Memory B cell (primary cell): ENCODE data around the gene BAZ2A.

Source experiments
- ATAC-seq: fragments of 150-1000 bp; cut with Tn5 transposase; 2 replicates; pipeline ENCODE4 v1.10.0; 2021; ENCODE audit warnings: low read depth, mild to moderate bottlenecking, moderate library complexity
- DNase-seq, 2 donors: peaks; one replicate each; pipeline ENCODE4 v3.0.0; 2022; ENCODE audit warnings: low spot score in 2 of 2
- H3K27ac Mint-ChIP-seq: one replicate; pipeline ENCODE4 v1.8.0; 2022; ENCODE audit warnings: mild to moderate bottlenecking, moderate library complexity, mixed read lengths
- H3K27me3 Mint-ChIP-seq: one replicate; pipeline ENCODE4 v1.8.0; 2022; ENCODE audit warnings: mixed read lengths
- H3K36me3 Mint-ChIP-seq: one replicate; pipeline ENCODE4 v1.8.0; 2022; ENCODE audit warnings: mild to moderate bottlenecking, mixed read lengths
- H3K4me1 Mint-ChIP-seq: one replicate; pipeline ENCODE4 v1.8.0; 2022; ENCODE audit warnings: mixed read lengths
- H3K4me3 Mint-ChIP-seq: one replicate; pipeline ENCODE4 v1.8.0; 2022; ENCODE audit warnings: mild to moderate bottlenecking, moderate library complexity, mixed read lengths
- H3K9me3 Mint-ChIP-seq: one replicate; pipeline ENCODE4 v1.8.0; 2022; ENCODE audit warnings: mixed read lengths

The BAZ2A gene

DNA sequence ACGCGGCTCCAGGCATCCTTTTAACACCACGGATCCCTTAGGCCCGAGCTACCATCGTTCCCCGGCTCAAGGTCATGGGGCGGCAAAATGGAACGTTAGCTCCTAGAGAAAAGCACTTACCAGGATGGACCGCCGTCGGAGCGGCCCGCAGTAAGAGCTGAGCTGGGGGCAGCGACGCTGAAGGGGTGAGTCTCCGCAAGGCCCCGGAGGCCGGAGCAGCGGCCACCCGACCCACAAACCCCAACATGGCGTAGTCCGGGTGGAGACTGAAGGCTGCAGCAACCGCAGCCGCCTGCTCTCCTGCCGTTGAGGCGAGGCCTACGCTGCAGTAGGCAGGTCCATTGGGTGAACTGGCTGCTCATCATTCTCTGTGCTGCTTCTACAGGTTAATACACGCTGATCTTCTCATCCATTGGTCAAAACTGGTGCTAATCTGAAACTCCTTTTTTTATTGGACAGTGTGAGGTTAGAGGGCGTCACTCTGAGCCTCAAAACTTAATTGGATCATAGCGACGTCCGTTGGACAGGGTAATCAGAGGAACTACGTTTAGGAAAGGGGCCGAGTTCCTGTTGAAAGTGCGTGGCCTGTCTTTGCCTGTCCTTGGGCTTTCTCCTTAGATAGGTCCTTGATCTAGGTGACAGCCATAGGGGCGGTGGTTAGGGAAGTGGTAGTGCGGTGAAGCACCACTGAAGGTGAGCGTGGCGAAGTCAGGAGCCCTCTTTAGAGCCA lies 15.8 kb upstream of the BAZ2A start, which contains the start of gene ATP5F1B:
Gene ATP5F1B, minus strand, starts transcription at position 268 of the 730 bp plus-strand sequence. Its CDS starts 21 bp downstream, at position 247.
- H3K4me1 Mint-ChIP-seq, result peaks cover 15% of the 10 kb centered on the region
- peak; percentile 70 to 85 for DNase-seq
- H3K4me3 Mint-ChIP-seq, result peak within 1 kb of the TSS; percentile 93
- peak; percentile 94 for ATAC-seq
- peaks cover 15% of the 10 kb centered on the region for H3K36me3 Mint-ChIP-seq
- H3K27me3 Mint-ChIP-seq, result no peaks in the 10 kb centered on the region
- H3K27ac Mint-ChIP-seq, result peak within 1 kb of the TSS; percentile 96
- no peaks in the 10 kb centered on the region for H3K9me3 Mint-ChIP-seq

DNA sequence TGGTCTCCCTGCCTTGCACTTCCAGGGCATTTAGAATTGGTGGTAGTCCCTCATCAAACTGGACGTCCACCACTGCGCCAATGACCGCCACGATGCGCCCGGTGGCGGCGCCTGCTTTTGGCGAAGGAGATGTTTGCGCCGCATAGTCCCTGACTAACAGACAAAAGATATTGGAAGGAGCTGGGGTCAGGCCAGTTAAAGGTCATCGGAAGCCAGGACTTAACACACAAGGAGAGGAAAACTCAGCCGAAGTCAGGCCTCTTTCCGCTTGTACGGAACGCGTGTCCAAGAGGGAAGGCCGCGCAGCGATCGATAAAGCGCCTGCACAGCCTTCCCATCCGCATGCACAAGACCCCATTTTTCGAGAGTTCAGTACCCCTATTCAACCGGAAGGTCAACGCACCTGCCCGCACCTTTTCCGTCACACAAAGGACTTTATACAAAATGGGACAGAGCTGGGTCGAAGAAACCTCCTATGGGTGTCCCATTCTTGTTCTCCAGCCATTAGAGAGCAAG lies 15.1 kb upstream of the BAZ2A start:
- ATAC-seq (no peak), DNase-seq (no peak)
- peak overlapping the region; percentile 93 for H3K4me3 Mint-ChIP-seq
- H3K27me3 Mint-ChIP-seq, result no peaks in the 10 kb centered on the region
- H3K36me3 Mint-ChIP-seq, result peaks cover 17% of the 10 kb centered on the region
- H3K27ac Mint-ChIP-seq, result peak overlapping the region; percentile 96
- H3K9me3 Mint-ChIP-seq, result no peaks in the 10 kb centered on the region
- peaks cover 15% of the 10 kb centered on the region for H3K4me1 Mint-ChIP-seq

DNA sequence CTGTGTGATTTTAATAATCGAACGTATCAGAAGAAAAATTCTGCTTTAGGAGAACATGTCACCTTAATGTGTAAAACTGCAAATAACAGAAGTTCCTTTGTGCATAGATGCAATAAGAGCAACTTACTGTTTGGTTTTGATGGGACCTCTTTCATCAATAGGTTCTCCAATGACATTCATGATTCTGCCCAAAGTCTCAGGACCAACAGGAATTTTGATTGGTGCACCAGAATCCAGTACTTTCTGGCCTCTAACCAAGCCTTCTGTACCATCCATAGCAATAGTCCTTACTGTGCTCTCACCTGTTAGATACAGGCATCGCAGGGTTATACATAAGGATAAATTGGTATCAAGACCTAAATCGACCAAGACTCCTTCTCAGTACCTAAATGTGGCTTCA lies 14.5 kb upstream of the BAZ2A start:
- peak overlapping the region; percentile 96 for H3K27ac Mint-ChIP-seq
- no peak for DNase-seq
- peaks cover 20% of the 10 kb centered on the region for H3K36me3 Mint-ChIP-seq
- H3K27me3 Mint-ChIP-seq, result no peaks in the 10 kb centered on the region
- peak overlapping the region; percentile 93 for H3K4me3 Mint-ChIP-seq
- H3K4me1 Mint-ChIP-seq, result peaks cover 17% of the 10 kb centered on the region
- no peak for ATAC-seq
- H3K9me3 Mint-ChIP-seq, result no peaks in the 10 kb centered on the region

DNA sequence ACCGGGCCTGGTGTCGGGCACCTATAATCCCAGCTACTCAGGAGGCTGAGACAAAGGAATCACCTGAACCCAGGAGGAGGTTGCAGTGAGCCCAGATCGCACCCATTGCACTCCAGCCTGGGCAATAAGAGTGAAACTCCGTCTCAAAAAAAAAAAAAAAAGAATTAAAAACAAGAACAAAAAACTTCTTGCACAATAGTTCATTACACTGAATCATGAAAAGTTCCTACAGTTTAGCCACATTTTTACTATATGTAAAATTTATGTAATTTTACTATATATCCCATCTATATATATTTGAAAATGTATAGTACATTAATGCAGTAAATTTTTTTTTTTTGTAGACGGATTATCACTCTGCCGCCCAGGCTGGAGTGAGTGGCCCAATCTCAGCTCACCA lies 11.1 kb upstream of the BAZ2A start:
- H3K4me3 Mint-ChIP-seq, result no peak overlapping the region
- DNase-seq, result no peak
- H3K27me3 Mint-ChIP-seq, result no peaks in the 10 kb centered on the region
- peaks cover 24% of the 10 kb centered on the region for H3K4me1 Mint-ChIP-seq
- H3K36me3 Mint-ChIP-seq, result peaks cover 34% of the 10 kb centered on the region
- no peak for ATAC-seq
- no peak overlapping the region for H3K27ac Mint-ChIP-seq
- no peaks in the 10 kb centered on the region for H3K9me3 Mint-ChIP-seq

GRCh38 chr12:56637621-56638020 lies 7.5 kb upstream of the BAZ2A start:
- Mint-ChIP-seq H3K36me3 (peaks cover 24% of the 10 kb centered on the region), H3K4me3 (no peak overlapping the region), H3K27ac (peak overlapping the region; percentile 88), H3K27me3 (no peaks in the 10 kb centered on the region), H3K4me1 (peaks cover 40% of the 10 kb centered on the region), H3K9me3 (no peaks in the 10 kb centered on the region)
- no peak for ATAC-seq
- no peak for DNase-seq

DNA sequence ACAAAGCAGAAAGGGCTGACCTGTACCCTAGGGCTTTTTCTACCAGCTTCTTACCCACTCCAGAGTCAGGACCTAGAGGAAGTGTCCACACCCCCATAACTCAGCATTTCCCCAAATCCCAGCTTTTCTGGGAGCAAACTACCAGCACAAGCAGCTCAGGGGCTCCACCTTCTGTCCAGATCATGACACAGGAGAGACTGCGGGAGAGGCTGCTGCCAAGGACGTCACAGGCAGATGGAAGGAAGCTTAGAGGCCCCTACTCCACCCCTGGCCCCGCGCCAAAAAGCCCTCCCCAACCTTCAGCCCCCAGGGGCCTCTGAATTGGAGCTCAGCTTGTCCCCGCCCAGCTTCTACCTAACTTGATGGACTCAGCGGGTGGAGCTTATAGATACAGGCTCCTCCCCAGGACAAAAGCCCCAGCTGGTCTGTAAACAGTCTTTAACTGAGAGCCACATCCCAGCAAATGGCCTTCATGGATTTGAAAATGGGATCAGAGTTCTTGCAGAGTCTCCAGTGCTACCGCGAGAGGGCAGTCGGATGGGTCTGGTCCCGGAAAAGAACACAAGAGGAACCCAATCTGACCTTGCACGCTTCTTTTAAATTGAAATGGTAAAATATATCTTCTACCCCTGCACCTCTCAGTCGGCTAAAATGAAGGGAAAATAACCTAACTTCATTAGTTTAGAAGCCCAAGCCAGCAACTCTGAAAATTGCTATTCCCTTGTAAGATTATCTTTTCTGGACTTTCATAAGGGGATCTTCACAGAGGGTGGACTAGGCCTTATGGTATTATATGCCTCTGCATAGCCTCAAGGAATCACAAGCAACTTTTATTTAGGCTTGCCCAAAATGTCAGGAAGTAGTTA lies 6.8 kb upstream of the BAZ2A start:
- Mint-ChIP-seq H3K9me3 (no peaks in the 10 kb centered on the region), H3K36me3 (peaks cover 20% of the 10 kb centered on the region), H3K27me3 (no peaks in the 10 kb centered on the region), H3K4me3 (peak overlapping the region; percentile 96), H3K4me1 (peaks cover 45% of the 10 kb centered on the region), H3K27ac (peak overlapping the region; percentile 88)
- ATAC-seq (peak; percentile 76), DNase-seq (peak; percentile 97 to 99)

- H3K9me3 Mint-ChIP-seq, result no peaks in the 10 kb centered on the region
- H3K27me3 Mint-ChIP-seq, result no peaks in the 10 kb centered on the region
- ATAC-seq (peak; percentile 39), DNase-seq (peak; percentile 48 to 57)
- peak overlapping the region; percentile 96 for H3K4me3 Mint-ChIP-seq
- H3K27ac Mint-ChIP-seq, result peak overlapping the region; percentile 88
- peaks cover 49% of the 10 kb centered on the region for H3K4me1 Mint-ChIP-seq
- peaks cover 20% of the 10 kb centered on the region for H3K36me3 Mint-ChIP-seq
These were observed 5.9 kb upstream of the BAZ2A start for GRCh38 chr12:56635806-56636674.

DNA sequence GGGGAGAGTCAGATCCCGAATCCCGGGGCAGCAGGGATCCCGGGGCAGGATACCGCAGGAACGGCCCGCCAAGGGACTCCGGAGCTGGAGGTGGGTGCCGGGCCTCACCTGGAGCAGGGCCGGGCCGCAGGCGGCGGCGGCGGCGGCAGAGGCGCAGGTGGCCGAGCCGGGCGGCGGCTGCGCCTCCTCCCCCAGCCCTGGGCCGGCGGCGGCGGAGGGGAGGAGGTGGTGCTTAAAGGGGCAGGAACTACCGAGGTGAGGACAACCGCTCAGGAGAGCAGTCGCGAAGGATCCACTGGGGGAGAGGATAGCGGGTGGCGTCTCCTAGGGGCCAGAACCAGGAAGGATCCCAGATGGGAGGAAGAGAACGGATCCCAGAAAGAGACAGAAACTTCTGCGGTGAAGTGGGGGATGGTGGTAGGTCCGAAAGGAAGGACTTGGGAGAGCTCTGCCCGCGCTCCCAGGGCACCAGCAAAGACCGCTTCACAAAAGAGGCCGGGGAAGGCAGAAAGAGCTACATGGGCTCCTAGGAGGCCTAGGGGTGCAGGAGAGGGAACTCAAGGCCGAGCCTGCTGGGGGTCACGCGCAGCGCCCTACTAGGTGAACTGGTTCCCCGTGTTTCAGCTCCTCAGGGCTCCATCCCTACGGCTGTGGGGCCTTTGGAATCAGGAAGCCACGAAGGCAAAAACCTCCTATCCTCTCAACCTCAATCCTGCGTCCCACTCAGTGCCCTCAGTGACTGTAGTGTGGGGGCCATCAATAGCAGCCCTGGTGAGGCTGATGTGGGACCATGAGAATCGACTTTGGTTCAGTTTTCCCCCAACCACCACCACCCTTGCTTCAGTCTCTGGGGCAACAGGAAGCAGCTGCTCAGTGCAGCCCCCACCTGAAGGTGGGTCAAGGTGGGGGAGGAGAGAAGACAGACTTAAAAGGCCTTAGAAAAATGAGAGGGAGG lies 5.0 kb upstream of the BAZ2A start:
- peak; percentile 59 to 71 for DNase-seq

GRCh38 chr12:56634242-56634836 lies 4.2 kb upstream of the BAZ2A start:
- Mint-ChIP-seq H3K4me1 (peaks cover 51% of the 10 kb centered on the region), H3K36me3 (peaks cover 13% of the 10 kb centered on the region), H3K27ac (peak overlapping the region; percentile 88), H3K27me3 (no peaks in the 10 kb centered on the region), H3K4me3 (peak overlapping the region; percentile 96), H3K9me3 (no peaks in the 10 kb centered on the region)
- ATAC-seq (no peak), DNase-seq (no peak)

More for the DNA sequence above, 5.0 kb upstream of the BAZ2A start:
- no peaks in the 10 kb centered on the region for H3K27me3 Mint-ChIP-seq
- H3K36me3 Mint-ChIP-seq, result peaks cover 17% of the 10 kb centered on the region
- no peaks in the 10 kb centered on the region for H3K9me3 Mint-ChIP-seq
- H3K27ac Mint-ChIP-seq, result peak overlapping the region; percentile 88
- ATAC-seq, result peak; percentile 38
- H3K4me1 Mint-ChIP-seq, result peaks cover 54% of the 10 kb centered on the region
- H3K4me3 Mint-ChIP-seq, result peak overlapping the region; percentile 96

- ATAC-seq, result no peak
- H3K27ac Mint-ChIP-seq, result peak overlapping the region; percentile 88
These were observed 3.5 kb upstream of the BAZ2A start for GRCh38 chr12:56633468-56634241.

DNA sequence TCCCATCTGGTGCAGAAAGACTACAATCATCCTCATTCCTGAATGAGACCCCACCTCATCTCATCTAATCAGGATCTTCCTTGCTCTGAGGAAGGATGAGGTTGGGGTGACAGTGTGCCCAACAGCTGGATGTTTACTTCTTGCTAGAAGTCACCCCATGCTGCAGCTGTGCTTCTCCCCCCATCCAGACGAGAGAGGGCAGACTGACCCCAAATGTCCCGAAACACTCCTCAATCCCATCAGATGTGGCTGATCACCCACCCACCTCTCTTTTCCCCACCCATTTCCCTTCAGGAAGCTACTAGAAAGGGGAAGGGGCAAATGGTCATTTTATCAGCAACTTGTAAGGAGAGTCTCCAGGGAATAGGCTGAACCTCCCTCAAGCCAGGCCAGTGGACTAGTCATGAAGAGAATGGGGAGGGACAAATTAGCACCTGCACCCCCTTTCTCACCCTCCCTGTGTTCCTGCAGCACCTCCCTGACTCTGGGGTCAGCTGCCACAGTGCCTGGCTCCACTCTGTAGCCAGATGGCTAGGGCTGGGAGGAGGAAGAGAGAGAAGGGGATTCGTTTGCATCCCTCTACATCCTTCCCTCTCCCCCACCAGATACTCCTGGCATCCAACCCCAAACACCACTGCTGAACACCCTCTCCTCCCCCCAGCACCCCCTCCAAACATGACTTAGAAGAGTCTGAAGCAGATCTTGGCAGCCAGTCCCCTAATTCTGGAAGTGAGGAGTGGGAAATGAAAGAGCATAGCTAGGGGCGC lies 2.8 kb upstream of the BAZ2A start:
- Mint-ChIP-seq H3K4me3 (peak overlapping the region; percentile 96), H3K36me3 (peaks cover 4% of the 10 kb centered on the region), H3K9me3 (no peaks in the 10 kb centered on the region), H3K27ac (peak overlapping the region; percentile 88), H3K27me3 (no peaks in the 10 kb centered on the region), H3K4me1 (peaks cover 59% of the 10 kb centered on the region)
- no peak for ATAC-seq
- no peak for DNase-seq

More at GRCh38 chr12:56633468-56634241, 3.5 kb upstream of the BAZ2A start:
- Mint-ChIP-seq H3K4me1 (peaks cover 53% of the 10 kb centered on the region), H3K27me3 (no peaks in the 10 kb centered on the region), H3K36me3 (peaks cover 9% of the 10 kb centered on the region), H3K4me3 (peak overlapping the region; percentile 96), H3K9me3 (no peaks in the 10 kb centered on the region)
- no peak for DNase-seq
